Astrocyte (in vitro differentiated cells and primary cell): ENCODE measurements around the gene MEGF11.

Experiments
- EZH2 ChIP-seq: IDR thresholded peaks from 2 replicates; pipeline ENCODE4 v1.6.1; 2012; ENCODE audit warnings: mild to moderate bottlenecking, low read length, inconsistent platforms; ENCODE audit not compliant: insufficient read depth
- TF ChIP-seq, protein P1 (sequence below): IDR thresholded peaks from 2 replicates; pipeline ENCODE4 v1.5.1; 2011; ENCODE audit warnings: low read depth, mild to moderate bottlenecking, inconsistent platforms, low read length, moderate library complexity; ENCODE audit not compliant: insufficient read depth

DNA sequence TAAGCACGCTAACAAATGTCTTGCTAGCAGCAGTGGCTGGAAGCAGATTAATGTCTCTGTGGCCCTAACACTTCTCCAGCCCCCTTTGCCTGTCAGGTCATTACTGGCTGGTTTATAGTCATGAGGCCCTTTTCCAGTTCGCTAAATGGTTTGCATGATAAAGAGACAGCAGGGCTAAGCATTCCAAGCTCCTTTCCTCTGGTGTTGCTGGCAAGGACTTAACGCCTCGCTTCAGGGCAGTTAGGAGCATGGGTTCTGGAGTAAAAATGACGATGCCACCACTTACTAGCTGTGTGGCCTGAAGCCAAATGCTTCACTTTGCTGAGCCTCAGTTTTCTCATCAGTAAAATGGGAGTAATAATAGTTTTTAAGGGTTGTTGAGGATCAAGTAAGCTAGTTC is 185.9 kb downstream of the MEGF11 start:
- TF ChIP-seq, protein P1, sequence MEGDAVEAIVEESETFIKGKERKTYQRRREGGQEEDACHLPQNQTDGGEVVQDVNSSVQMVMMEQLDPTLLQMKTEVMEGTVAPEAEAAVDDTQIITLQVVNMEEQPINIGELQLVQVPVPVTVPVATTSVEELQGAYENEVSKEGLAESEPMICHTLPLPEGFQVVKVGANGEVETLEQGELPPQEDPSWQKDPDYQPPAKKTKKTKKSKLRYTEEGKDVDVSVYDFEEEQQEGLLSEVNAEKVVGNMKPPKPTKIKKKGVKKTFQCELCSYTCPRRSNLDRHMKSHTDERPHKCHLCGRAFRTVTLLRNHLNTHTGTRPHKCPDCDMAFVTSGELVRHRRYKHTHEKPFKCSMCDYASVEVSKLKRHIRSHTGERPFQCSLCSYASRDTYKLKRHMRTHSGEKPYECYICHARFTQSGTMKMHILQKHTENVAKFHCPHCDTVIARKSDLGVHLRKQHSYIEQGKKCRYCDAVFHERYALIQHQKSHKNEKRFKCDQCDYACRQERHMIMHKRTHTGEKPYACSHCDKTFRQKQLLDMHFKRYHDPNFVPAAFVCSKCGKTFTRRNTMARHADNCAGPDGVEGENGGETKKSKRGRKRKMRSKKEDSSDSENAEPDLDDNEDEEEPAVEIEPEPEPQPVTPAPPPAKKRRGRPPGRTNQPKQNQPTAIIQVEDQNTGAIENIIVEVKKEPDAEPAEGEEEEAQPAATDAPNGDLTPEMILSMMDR: no peak
- TF ChIP-seq EZH2: no peak
